GM20000 (cell line): ENCODE data around the gene MARS1.

ENCODE experiments used
- DNase-seq: peaks from one replicate; pipeline ENCODE4 v3.0.0; 2012; ENCODE audit warnings: low spot score
- CTCF ChIP-seq: IDR thresholded peaks from 2 replicates; pipeline ENCODE4 v1.5.1; 2012; ENCODE audit warnings: mild to moderate bottlenecking, control low read depth; ENCODE audit errors: extremely low read depth, missing control alignments

MARS1 gene

GRCh38 chr12:57546438-57547287 lies 58.8 kb downstream of the MARS1 start, which contains the start of gene DCTN2:
DCTN2 (minus strand) TSS chr12:57547192; CDS start chr12:57547063, 129 bp downstream.
- no peak for TF ChIP-seq CTCF
- DNase-seq = peak; percentile 99

- no peak for DNase-seq
- no peak for TF ChIP-seq CTCF
These were observed 59.6 kb downstream of the MARS1 start for GRCh38 chr12:57547288-57548012.

GRCh38 chr12:57548013-57548315 lies 60.1 kb downstream of the MARS1 start:
- DNase-seq = no peak
- TF ChIP-seq CTCF = no peak

- no peak for TF ChIP-seq CTCF
- DNase-seq = peak; percentile 42
These were observed 60.6 kb downstream of the MARS1 start for GRCh38 chr12:57548488-57548887.

GRCh38 chr12:57549203-57549908 lies 61.5 kb downstream of the MARS1 start:
- DNase-seq = peak; percentile 35
- TF ChIP-seq CTCF = no peak

- DNase-seq = peak; percentile 72
These were observed 62.2 kb downstream of the MARS1 start, which contains the start of gene KIF5A for GRCh38 chr12:57549909-57550640. KIF5A (plus strand) TSS chr12:57550044; CDS start chr12:57550272, 228 bp downstream.

More at GRCh38 chr12:57549909-57550640, 62.2 kb downstream of the MARS1 start, which contains the start of gene KIF5A:
- no peak for TF ChIP-seq CTCF
